Transverse colon (tissue), 4 donors: ENCODE results near the gene CCNG1. TPM values are rescaled to one million over a fixed set of nuclear protein-coding genes. Genes with fewer than 3 reads are reported as not detected.
A peak's percentile ranks its signal among the peaks of the same experiment; 100 is the strongest.

ENCODE experiments used
- DNase-seq: peaks from one replicate; pipeline ENCODE4 v3.0.0-alpha.2; 2019
- H3K27ac ChIP-seq, 4 donors: fragments of 200-600 bp; sonication (generic); 2 replicates each; pipeline ENCODE4 v1.5.1; 2016 to 2018; ENCODE audit warnings: inconsistent platforms in 4 of 4
- H3K27me3 ChIP-seq: fragments of 200-600 bp; sonication (generic); 2 replicates; pipeline ENCODE4 v1.5.1; 2017; ENCODE audit warnings: inconsistent platforms
- H3K36me3 ChIP-seq, 4 donors: fragments of 200-600 bp; sonication (generic); 2 replicates each; pipeline ENCODE4 v1.5.1; 2017 to 2019; ENCODE audit warnings: inconsistent platforms in 4 of 4
- H3K4me1 ChIP-seq, 4 donors: fragments of 200-600 bp; sonication (generic); 2 replicates each; pipeline ENCODE4 v1.5.1; 2017 to 2020; ENCODE audit warnings: inconsistent platforms in 4 of 4
- H3K4me3 ChIP-seq, 4 donors: fragments of 200-600 bp; sonication (generic); 1 replicate in 1 of 4; 2 replicates in 3 of 4; pipeline versions ENCODE4 v1.5.1 to v1.6.1; 2017 to 2019; ENCODE audit warnings: inconsistent platforms in 4 of 4
- H3K9me3 ChIP-seq, 2 donors: fragments of 200-600 bp; sonication (generic); 2 replicates each; pipeline ENCODE4 v1.5.1; 2017 to 2019; ENCODE audit warnings: inconsistent platforms in 2 of 2
- EP300 ChIP-seq: sonication (generic); formaldehyde crosslinking; IDR thresholded peaks from one replicate; pipeline ENCODE4 v1.6.1; 2017; ENCODE audit warnings: antibody characterized with exemption, low read depth
- POLR2A ChIP-seq: fragments of 450-650 bp; IDR thresholded peaks from one replicate; pipeline ENCODE4 v1.6.1; 2016; ENCODE audit warnings: antibody characterized with exemption, mild to moderate bottlenecking, moderate library complexity
- POLR2AphosphoS5 ChIP-seq, 3 donors: sonication (generic); formaldehyde crosslinking; IDR thresholded peaks; one replicate each; pipeline ENCODE4 v1.6.1; 2016; ENCODE audit warnings: antibody characterized with exemption in 3 of 3
- WGBS, 2 donors: methylation state at CpG; one replicate each; pipeline ENCODE4 v1.1.5; 2018; ENCODE audit warnings: low coverage in 1 of 2; 5-methylcytosine and 5-hydroxymethylcytosine counted together
- in situ Hi-C, 4 donors: fragments of 200-750 bp; cut with MboI; loops; one replicate each; pipeline versions ENCODE4 v1.15.0 to v1.15.1; 2017; ENCODE audit warnings: low sequenced_read_pairs in 3 of 4, low pct_ligation_motif_present in 1 of 4, low pct_unique_long_range_greater_than_20kb in 1 of 4
- intact Hi-C: fragments of 100-400 bp; cut with DNase I; formaldehyde crosslinking; loops from one replicate; pipeline ENCODE4 v1.15.1; 2023; ENCODE audit warnings: low total_unique reads
- total RNA-seq, 4 donors: library from RNA; depleted of rRNA; stranded (reverse); fragments of >200 nt; gene quantifications; one replicate each; pipeline ENCODE4 v1.1.0, GENCODE V29; 2016
- TF ChIP-seq, protein P1 (sequence below), 5 experiments: fragments of 200-600 bp in 3 of 5; fragments of 450-650 bp in 2 of 5; sonication (generic) in 3 of 5; IDR thresholded peaks; 1 replicate in 2 of 5; 2 replicates in 3 of 5; pipeline ENCODE4 v1.5.1; 2016 to 2017; ENCODE audit warnings: antibody characterized with exemption in 5 of 5, inconsistent platforms in 3 of 5, mild to moderate bottlenecking in 2 of 5, moderate library complexity in 1 of 5

Gene CCNG1
- total RNA-seq, 4 donors from 2014 or later, result 164 to 293 (median 180) TPM

DNA sequence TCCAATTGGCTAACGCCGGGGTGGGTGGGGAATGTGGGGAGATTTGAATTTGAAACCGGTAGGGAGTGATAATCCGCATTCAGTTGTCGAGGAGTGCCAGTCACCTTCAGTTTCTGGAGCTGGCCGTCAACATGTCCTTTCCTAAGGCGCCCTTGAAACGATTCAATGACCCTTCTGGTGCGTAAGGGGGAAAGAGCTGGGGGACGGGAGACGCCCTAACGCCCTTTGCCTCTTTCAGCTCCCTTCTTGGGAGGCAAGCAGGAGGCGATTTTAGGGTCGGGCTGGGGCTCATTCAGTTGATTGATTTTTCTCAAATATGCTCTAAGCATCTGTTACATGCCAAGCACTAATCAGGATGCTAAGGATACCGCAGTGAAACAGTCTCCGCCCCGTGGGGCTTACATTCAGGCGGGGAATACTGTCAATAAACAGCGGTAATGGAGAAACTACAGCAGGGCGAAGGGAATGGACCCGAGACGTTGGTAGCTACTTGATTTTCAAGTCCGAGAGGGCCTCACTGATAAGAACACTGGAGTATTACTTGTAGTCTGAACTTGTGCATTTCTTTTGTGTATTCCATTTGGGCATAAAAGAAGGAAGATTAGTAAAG is 23.3 kb downstream of the CCNG1 start, which contains the start of gene HMMR:
HMMR (plus strand) TSS at position 71 of the 610 bp plus-strand sequence; CDS start at position 132, 61 bp downstream.
- intact Hi-C loops, result no loop called here
- Histone ChIP-seq H3K9me3 (no peaks in the 10 kb centered on the region), H3K36me3 (peaks cover 0 to 5% (median 0%) of the 10 kb centered on the region in 4 donors), H3K4me1 (peaks cover 14 to 36% (median 25%) of the 10 kb centered on the region in 4 donors), H3K27me3 (no peaks in the 10 kb centered on the region), H3K4me3 (peak within 1 kb of the TSS; percentile 65 to 78 (median 68)), H3K27ac (peak within 1 kb of the TSS; percentile 95 to 96 (median 95))
- 0 to 2% methylated on average over 8 to 23 of the region's 23 CpGs for WGBS, 2 donors
- TF ChIP-seq EP300 (no peak), POLR2AphosphoS5 (IDR thresholded peaks at IDR 0.05) (peak in 1 of 3 donors; percentile 68)
- in situ Hi-C loops, result no loop called here
- peak; percentile 16 for DNase-seq

DNA sequence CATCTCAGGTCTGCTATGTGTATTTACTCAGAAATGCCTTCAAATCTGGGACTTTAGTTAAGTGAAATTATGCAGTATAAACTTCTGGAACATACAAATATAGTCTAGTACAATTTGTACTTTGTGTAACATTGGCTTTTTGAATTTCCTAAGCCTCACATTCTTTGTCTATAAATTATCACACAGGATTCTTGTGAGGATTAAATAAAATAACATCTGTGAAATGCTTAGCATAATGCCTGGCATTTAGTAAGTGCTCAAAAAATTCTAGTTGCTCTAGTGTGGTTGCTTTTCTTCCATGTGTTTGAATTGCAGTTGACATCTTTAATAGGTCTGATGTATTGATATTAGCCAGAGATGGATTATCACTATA is 25.7 kb downstream of the CCNG1 start:
- Histone ChIP-seq H3K36me3 (no peaks in the 10 kb centered on the region), H3K4me3 (no peak overlapping the region), H3K27ac (no peak overlapping the region), H3K4me1 (peaks cover 13 to 29% (median 21%) of the 10 kb centered on the region in 4 donors), H3K9me3 (no peaks in the 10 kb centered on the region), H3K27me3 (no peaks in the 10 kb centered on the region)
- TF ChIP-seq, protein P1, sequence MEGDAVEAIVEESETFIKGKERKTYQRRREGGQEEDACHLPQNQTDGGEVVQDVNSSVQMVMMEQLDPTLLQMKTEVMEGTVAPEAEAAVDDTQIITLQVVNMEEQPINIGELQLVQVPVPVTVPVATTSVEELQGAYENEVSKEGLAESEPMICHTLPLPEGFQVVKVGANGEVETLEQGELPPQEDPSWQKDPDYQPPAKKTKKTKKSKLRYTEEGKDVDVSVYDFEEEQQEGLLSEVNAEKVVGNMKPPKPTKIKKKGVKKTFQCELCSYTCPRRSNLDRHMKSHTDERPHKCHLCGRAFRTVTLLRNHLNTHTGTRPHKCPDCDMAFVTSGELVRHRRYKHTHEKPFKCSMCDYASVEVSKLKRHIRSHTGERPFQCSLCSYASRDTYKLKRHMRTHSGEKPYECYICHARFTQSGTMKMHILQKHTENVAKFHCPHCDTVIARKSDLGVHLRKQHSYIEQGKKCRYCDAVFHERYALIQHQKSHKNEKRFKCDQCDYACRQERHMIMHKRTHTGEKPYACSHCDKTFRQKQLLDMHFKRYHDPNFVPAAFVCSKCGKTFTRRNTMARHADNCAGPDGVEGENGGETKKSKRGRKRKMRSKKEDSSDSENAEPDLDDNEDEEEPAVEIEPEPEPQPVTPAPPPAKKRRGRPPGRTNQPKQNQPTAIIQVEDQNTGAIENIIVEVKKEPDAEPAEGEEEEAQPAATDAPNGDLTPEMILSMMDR (IDR thresholded peaks at IDR 0.05), result no peak
- TF ChIP-seq POLR2AphosphoS5 (IDR thresholded peaks at IDR 0.05) (no peak), POLR2A (no peak), EP300 (no peak)
- intact Hi-C loops, result no loop called here
- in situ Hi-C loops, result no loop called here
- DNase-seq, result no peak

DNA sequence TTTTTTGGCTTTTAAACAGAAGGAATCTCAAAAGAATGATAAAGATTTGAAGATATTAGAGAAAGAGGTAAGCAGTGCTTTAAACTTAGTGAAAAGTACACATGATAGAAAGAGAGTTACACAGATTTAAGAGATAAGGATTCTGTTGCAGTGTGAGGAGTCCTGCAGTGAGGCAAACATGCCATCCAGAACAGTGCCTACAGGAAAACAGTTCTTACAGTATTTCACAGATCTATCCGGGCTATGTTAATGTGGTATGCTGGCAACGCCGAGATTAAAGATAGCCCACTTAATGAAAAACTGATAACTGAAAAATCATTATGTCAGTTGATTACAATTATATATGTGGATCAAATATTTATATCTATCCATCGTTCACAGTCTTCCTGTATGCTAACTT is 30.3 kb downstream of the CCNG1 start:
- no peak overlapping the region for H3K27ac ChIP-seq
- WGBS, 2 donors, result 87 to 89% methylated on average over 4 of the region's 4 CpGs
- intact Hi-C loops, result no loop called here

DNA sequence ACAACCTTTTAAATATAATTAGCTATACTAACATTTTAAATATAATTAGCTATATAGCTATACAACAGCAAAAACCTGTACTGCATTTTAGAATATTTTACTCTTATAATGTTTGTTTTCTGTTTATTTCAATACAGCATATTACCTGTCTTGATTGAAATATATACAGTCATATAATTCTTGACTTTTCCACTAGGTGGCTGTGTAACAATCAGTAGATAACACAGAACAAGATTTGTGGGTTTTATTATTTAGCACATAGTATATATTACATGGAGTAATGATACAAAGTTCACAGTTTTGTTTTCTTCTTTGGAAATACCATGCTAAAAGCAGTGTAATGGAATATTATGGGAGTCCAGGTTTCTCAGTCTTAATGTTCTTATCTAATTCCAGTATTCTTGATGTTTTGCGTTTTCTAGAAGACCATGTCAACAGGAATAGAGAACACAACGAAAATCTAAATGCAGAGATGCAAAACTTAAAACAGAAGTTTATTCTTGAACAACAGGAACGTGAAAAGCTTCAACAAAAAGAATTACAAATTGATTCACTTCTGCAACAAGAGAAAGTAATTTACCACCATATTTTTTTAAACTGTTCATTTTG is 36.3 kb downstream of the CCNG1 start:
- in situ Hi-C loops, result no loop called here
- Histone ChIP-seq H3K9me3 (no peaks in the 10 kb centered on the region), H3K4me1 (no peaks in the 10 kb centered on the region), H3K36me3 (no peaks in the 10 kb centered on the region), H3K27ac (no peak overlapping the region), H3K4me3 (no peak overlapping the region), H3K27me3 (no peaks in the 10 kb centered on the region)
- 93% methylated on average over 3 of the region's 3 CpGs for WGBS, 2 donors
- intact Hi-C loops, result no loop called here
- DNase-seq, result no peak
- TF ChIP-seq, protein P1 (IDR thresholded peaks at IDR 0.05), result peak; percentile 40 to 55 (median 46)
- TF ChIP-seq POLR2A (no peak), EP300 (no peak), POLR2AphosphoS5 (IDR thresholded peaks at IDR 0.05) (no peak)

More for the DNA sequence above, 30.3 kb downstream of the CCNG1 start:
- TF ChIP-seq POLR2AphosphoS5 (IDR thresholded peaks at IDR 0.05) (no peak), EP300 (no peak), POLR2A (no peak)
- TF ChIP-seq, protein P1 (IDR thresholded peaks at IDR 0.05), result no peak
- no peak overlapping the region for H3K4me3 ChIP-seq
- H3K9me3 ChIP-seq, result no peaks in the 10 kb centered on the region
- H3K27me3 ChIP-seq, result no peaks in the 10 kb centered on the region
- no peak for DNase-seq
- H3K36me3 ChIP-seq, result no peaks in the 10 kb centered on the region
- H3K4me1 ChIP-seq, result no peaks in the 10 kb centered on the region
- in situ Hi-C loops, result no loop called here
